Glutamatergic neuron (in vitro differentiated cells): ENCODE results near the gene HSD17B2. TPM values are rescaled to one million over a fixed set of nuclear protein-coding genes. Genes with fewer than 3 reads are reported as not detected.

Experiments used
- DNase-seq: peaks from one replicate; pipeline ENCODE4 v3.0.0; 2022
- H3K27ac Mint-ChIP-seq: one replicate; pipeline ENCODE4 v1.8.0; 2020; ENCODE audit warnings: mild to moderate bottlenecking, mixed read lengths, inconsistent platforms; ENCODE audit not compliant: unreplicated experiment
- H3K27me3 Mint-ChIP-seq: one replicate; pipeline ENCODE4 v1.8.0; 2020; ENCODE audit warnings: mild to moderate bottlenecking, moderate library complexity, mixed read lengths, inconsistent platforms; ENCODE audit not compliant: unreplicated experiment
- H3K36me3 Mint-ChIP-seq: one replicate; pipeline ENCODE4 v1.8.0; 2020; ENCODE audit warnings: mild to moderate bottlenecking, mixed read lengths, inconsistent platforms; ENCODE audit not compliant: unreplicated experiment
- H3K4me1 Mint-ChIP-seq: one replicate; pipeline ENCODE4 v1.8.0; 2020; ENCODE audit warnings: mild to moderate bottlenecking, low read depth, mixed read lengths, inconsistent platforms; ENCODE audit not compliant: unreplicated experiment
- H3K4me3 Mint-ChIP-seq: one replicate; pipeline ENCODE4 v1.8.0; 2020; ENCODE audit warnings: mild to moderate bottlenecking, mixed read lengths, inconsistent platforms; ENCODE audit not compliant: unreplicated experiment
- H3K9me3 Mint-ChIP-seq: one replicate; pipeline ENCODE4 v1.8.0; 2020; ENCODE audit warnings: mild to moderate bottlenecking, moderate library complexity, mixed read lengths, inconsistent platforms; ENCODE audit not compliant: unreplicated experiment
- CTCF ChIP-seq: fragments of 200-600 bp; sonication (generic); IDR thresholded peaks from one replicate; pipeline ENCODE4 v1.5.0; 2021; ENCODE audit not compliant: partially characterized antibody, unreplicated experiment
- total RNA-seq: library from RNA; stranded (reverse); fragmentation: NEBNext Ultra II Directional; extraction: Animal tissue kit (Norgen Biotek cat#: 25700); gene quantifications from one replicate; pipeline ENCODE4 v1.2.1, GENCODE V29; 2021; ENCODE audit not compliant: unreplicated experiment

HSD17B2 gene
- total RNA-seq, 1 donor from 2014 or later = not detected

- no peak for TF ChIP-seq CTCF
- DNase-seq = no peak
- Mint-ChIP-seq H3K4me3 (no peak overlapping the region), H3K27me3 (peaks cover 1% of the 10 kb centered on the region), H3K9me3 (no peaks in the 10 kb centered on the region), H3K36me3 (peaks cover 5% of the 10 kb centered on the region), H3K4me1 (no peaks in the 10 kb centered on the region), H3K27ac (no peak overlapping the region)
Measured at GRCh38 chr16:82124651-82125050, 89.6 kb downstream of the HSD17B2 start.

- no peaks in the 10 kb centered on the region for H3K9me3 Mint-ChIP-seq
- peaks cover 5% of the 10 kb centered on the region for H3K36me3 Mint-ChIP-seq
- no peak overlapping the region for H3K4me3 Mint-ChIP-seq
- TF ChIP-seq CTCF = no peak
- H3K27me3 Mint-ChIP-seq = peaks cover 1% of the 10 kb centered on the region
- H3K4me1 Mint-ChIP-seq = peaks cover 2% of the 10 kb centered on the region
- DNase-seq = no peak
- no peak overlapping the region for H3K27ac Mint-ChIP-seq
Measured at GRCh38 chr16:82129881-82130280, 94.8 kb downstream of the HSD17B2 start.

- H3K4me1 Mint-ChIP-seq = peaks cover 3% of the 10 kb centered on the region
- no peak overlapping the region for H3K27ac Mint-ChIP-seq
- H3K4me3 Mint-ChIP-seq = no peak overlapping the region
- no peak for DNase-seq
- TF ChIP-seq CTCF = no peak
- H3K9me3 Mint-ChIP-seq = no peaks in the 10 kb centered on the region
- peaks cover 5% of the 10 kb centered on the region for H3K36me3 Mint-ChIP-seq
- H3K27me3 Mint-ChIP-seq = no peaks in the 10 kb centered on the region
Measured at GRCh38 chr16:82133798-82134197, 98.7 kb downstream of the HSD17B2 start.

GRCh38 chr16:82134846-82135245 is 99.8 kb downstream of the HSD17B2 start:
- no peak for TF ChIP-seq CTCF
- Mint-ChIP-seq H3K27ac (no peak overlapping the region), H3K4me3 (no peak overlapping the region), H3K4me1 (peaks cover 7% of the 10 kb centered on the region), H3K9me3 (no peaks in the 10 kb centered on the region), H3K27me3 (peaks cover 2% of the 10 kb centered on the region), H3K36me3 (peaks cover 7% of the 10 kb centered on the region)
- no peak for DNase-seq

GRCh38 chr16:82135844-82136243 is 100.8 kb downstream of the HSD17B2 start:
- no peak for TF ChIP-seq CTCF
- peaks cover 5% of the 10 kb centered on the region for H3K4me1 Mint-ChIP-seq
- H3K4me3 Mint-ChIP-seq = no peak overlapping the region
- DNase-seq = no peak
- peaks cover 2% of the 10 kb centered on the region for H3K27me3 Mint-ChIP-seq
- H3K27ac Mint-ChIP-seq = no peak overlapping the region
- H3K9me3 Mint-ChIP-seq = no peaks in the 10 kb centered on the region
- H3K36me3 Mint-ChIP-seq = peaks cover 7% of the 10 kb centered on the region
